ENCODE measurements around the gene SLA2. TPM values are rescaled to one million over a fixed set of nuclear protein-coding genes. Genes with fewer than 3 reads are reported as not detected.
A peak's percentile ranks its signal among the peaks of the same experiment; 100 is the strongest.

SLA2 gene
- total and polyA plus RNA-seq, 2 donors from 2014 or later, result 0.24 to 1.5 TPM

- FAIRE-seq (no peak), DNase-seq (no peak)
- H3K4me1 ChIP-seq (ENCODE audit: control insufficient read depth in 2 of 3, insufficient read depth in 2 of 3, low read depth in 1 of 3, low read length in 3 of 3), result peaks cover 0 to 23% (median 17%) of the 10 kb centered on the region in 3 donors
- H3K27me3 ChIP-seq (ENCODE audit: control insufficient read depth, insufficient read depth, low read length), result no peaks in the 10 kb centered on the region
- intact Hi-C loops (cut with DNase I), result no loop called here
- no peak for TF ChIP-seq CTCF (IDR thresholded peaks at IDR 0.05; ENCODE audit: borderline replicate concordance, extremely low read depth, insufficient read depth)
- peaks cover 6 to 21% (median 14%) of the 10 kb centered on the region in 3 donors for H3K36me3 ChIP-seq (ENCODE audit: control insufficient read depth in 2 of 3, insufficient read depth in 3 of 3, low read length in 3 of 3)
- no peak overlapping the region for H3K27ac ChIP-seq (ENCODE audit: low read depth in 2 of 2, low read length in 2 of 2)
- no peaks in the 10 kb centered on the region for H3K9me3 ChIP-seq (ENCODE audit: control insufficient read depth in 2 of 3, insufficient read depth in 1 of 3, low read length in 3 of 3)
- H3K9ac ChIP-seq (ENCODE audit: low read length in 3 of 3), result no peak overlapping the region
- no peak overlapping the region for H3K4me3 ChIP-seq (ENCODE audit: low read length in 3 of 3)
These were observed 63.2 kb downstream of the SLA2 start for GRCh38 chr20:36582821-36583220.

GRCh38 chr20:36582322-36582721 lies 63.7 kb downstream of the SLA2 start:
- FAIRE-seq, result no peak
- peaks cover 0 to 23% (median 17%) of the 10 kb centered on the region in 3 donors for H3K4me1 ChIP-seq (ENCODE audit: control insufficient read depth in 2 of 3, insufficient read depth in 2 of 3, low read depth in 1 of 3, low read length in 3 of 3)
- peaks cover 6 to 21% (median 14%) of the 10 kb centered on the region in 3 donors for H3K36me3 ChIP-seq (ENCODE audit: control insufficient read depth in 2 of 3, insufficient read depth in 3 of 3, low read length in 3 of 3)
- no peak for TF ChIP-seq CTCF (IDR thresholded peaks at IDR 0.05; ENCODE audit: borderline replicate concordance, extremely low read depth, insufficient read depth)
- intact Hi-C loops (cut with DNase I), result no loop called here
- no peak overlapping the region for H3K27ac ChIP-seq (ENCODE audit: low read depth in 2 of 2, low read length in 2 of 2)
- H3K4me3 ChIP-seq (ENCODE audit: low read length in 3 of 3), result no peak overlapping the region
- H3K27me3 ChIP-seq (ENCODE audit: control insufficient read depth, insufficient read depth, low read length), result no peaks in the 10 kb centered on the region
- H3K9me3 ChIP-seq (ENCODE audit: control insufficient read depth in 2 of 3, insufficient read depth in 1 of 3, low read length in 3 of 3), result no peaks in the 10 kb centered on the region
- H3K9ac ChIP-seq (ENCODE audit: low read length in 3 of 3), result no peak overlapping the region
- no peak for DNase-seq

GRCh38 chr20:36579996-36580545 lies 65.9 kb downstream of the SLA2 start:
- H3K27ac ChIP-seq (ENCODE audit: low read depth in 2 of 2, low read length in 2 of 2), result peak overlapping the region; percentile 32 to 48
- no peak overlapping the region for H3K4me3 ChIP-seq (ENCODE audit: low read length in 3 of 3)
- no peak for FAIRE-seq
- no peaks in the 10 kb centered on the region for H3K27me3 ChIP-seq (ENCODE audit: control insufficient read depth, insufficient read depth, low read length)
- no peaks in the 10 kb centered on the region for H3K9me3 ChIP-seq (ENCODE audit: control insufficient read depth in 2 of 3, insufficient read depth in 1 of 3, low read length in 3 of 3)
- TF ChIP-seq CTCF (IDR thresholded peaks at IDR 0.05; ENCODE audit: borderline replicate concordance, extremely low read depth, insufficient read depth), result no peak
- peaks cover 6 to 21% (median 14%) of the 10 kb centered on the region in 3 donors for H3K36me3 ChIP-seq (ENCODE audit: control insufficient read depth in 2 of 3, insufficient read depth in 3 of 3, low read length in 3 of 3)
- intact Hi-C loops (cut with DNase I), result no loop called here
- DNase-seq, result peak in 2 of 5 donors; percentile 35 to 75
- peaks cover 0 to 27% (median 23%) of the 10 kb centered on the region in 3 donors for H3K4me1 ChIP-seq (ENCODE audit: control insufficient read depth in 2 of 3, insufficient read depth in 2 of 3, low read depth in 1 of 3, low read length in 3 of 3)
- H3K9ac ChIP-seq (ENCODE audit: low read length in 3 of 3), result no peak overlapping the region
